Fibroblast of lung (primary cell): ENCODE measurements around the gene SPTBN5. TPM values are rescaled to one million over a fixed set of nuclear protein-coding genes. Genes with fewer than 3 reads are reported as not detected.

Source experiments
- DNase-seq, 2 donors: peaks; one replicate each; pipeline versions ENCODE4 v3.0.0 to v3.0.0-alpha.2; 2010; ENCODE audit warnings: low read depth in 2 of 2
- H2AFZ ChIP-seq: 2 replicates; pipeline ENCODE4 v1.5.1; 2012; ENCODE audit warnings: low read length, control low read depth, inconsistent platforms
- H3K27ac ChIP-seq: 2 replicates; pipeline ENCODE4 v1.5.1; 2011; ENCODE audit warnings: low read length, control low read depth; ENCODE audit not compliant: insufficient read depth
- H3K27me3 ChIP-seq: 2 replicates; pipeline ENCODE4 v1.5.1; 2011; ENCODE audit warnings: mild to moderate bottlenecking, low read length; ENCODE audit not compliant: control insufficient read depth, insufficient read depth
- H3K36me3 ChIP-seq: 2 replicates; pipeline ENCODE4 v1.5.1; 2011; ENCODE audit warnings: low read length; ENCODE audit not compliant: control insufficient read depth, insufficient read depth
- H3K4me1 ChIP-seq: 2 replicates; pipeline ENCODE4 v1.5.1; 2011; ENCODE audit warnings: low read length; ENCODE audit not compliant: control insufficient read depth, insufficient read depth; ENCODE audit errors: extremely low read depth
- H3K4me2 ChIP-seq: 2 replicates; pipeline ENCODE4 v1.5.1; 2011; ENCODE audit warnings: low read length, control low read depth; ENCODE audit not compliant: insufficient read depth; ENCODE audit errors: extremely low read depth
- H3K4me3 ChIP-seq, 4 experiments: fragments of 200-600 bp in 1 of 4; sonication (generic) in 1 of 4; replicated peaks in 1 of 4; 2 replicates each; pipeline ENCODE4 v1.5.1; 2011 to 2016; ENCODE audit warnings: low read length in 4 of 4, low read depth in 3 of 4, mild to moderate bottlenecking in 3 of 4, control low read depth in 2 of 4, inconsistent platforms in 1 of 4, mixed read lengths in 1 of 4; ENCODE audit not compliant: insufficient read depth in 1 of 4; ENCODE audit errors: control extremely low read depth in 1 of 4
- H3K79me2 ChIP-seq: 2 replicates; pipeline ENCODE4 v1.5.1; 2012; ENCODE audit warnings: mild to moderate bottlenecking, low read length, inconsistent platforms; ENCODE audit not compliant: control insufficient read depth, insufficient read depth
- H3K9ac ChIP-seq: 2 replicates; pipeline ENCODE4 v1.5.1; 2011; ENCODE audit warnings: mild to moderate bottlenecking, low read length, control low read depth; ENCODE audit not compliant: insufficient read depth
- H3K9me3 ChIP-seq: 2 replicates; pipeline ENCODE4 v1.5.1; 2012; ENCODE audit warnings: low read depth, low read length; ENCODE audit not compliant: control insufficient read depth, insufficient read depth
- H4K20me1 ChIP-seq: 2 replicates; pipeline ENCODE4 v1.5.1; 2011; ENCODE audit warnings: low read length; ENCODE audit not compliant: control insufficient read depth, insufficient read depth; ENCODE audit errors: extremely low read depth
- EZH2 ChIP-seq: IDR thresholded peaks from 2 replicates; pipeline ENCODE4 v1.5.1; 2012; ENCODE audit warnings: low read length, control low read depth, mild to moderate bottlenecking; ENCODE audit errors: missing control alignments
- polyA plus RNA-seq, 2 donors: library from polyadenylated mRNA; depleted of rRNA in 1 of 2; stranded (reverse) in 1 of 2; unstranded in 1 of 2; fragments of >200 nt; gene quantifications; 2 replicates each; pipeline ENCODE4 v1.2.1, GENCODE V29; 2011 to 2012; ENCODE audit warnings: missing spikeins in 1 of 2
- total RNA-seq: library from RNA; depleted of rRNA; stranded (reverse); fragments of >200 nt; gene quantifications from 2 replicates; pipeline ENCODE4 v1.2.1, GENCODE V29; 2014
- TF ChIP-seq, protein P1 (sequence below), 2 donors: IDR thresholded peaks in 1 of 2; conservative IDR thresholded peaks in 1 of 2; 1 replicate in 1 of 2; 2 replicates in 1 of 2; pipeline ENCODE4 v1.5.1; 2011 to 2012; ENCODE audit warnings: low read length in 2 of 2, control low read depth in 1 of 2, inconsistent platforms in 1 of 2, low read depth in 1 of 2, mild to moderate bottlenecking in 1 of 2

The SPTBN5 gene
- total and polyA plus RNA-seq, 2 donors (not counting 1 experiment from before 2014, with no cell fraction given): 0.43 to 0.66 TPM

GRCh38 chr15:41890050-41890690 is 3.7 kb downstream of the SPTBN5 start:
- Histone ChIP-seq H3K9ac (no peak overlapping the region), H3K4me1 (peaks cover 9% of the 10 kb centered on the region), H3K4me2 (no peak overlapping the region), H3K27me3 (no peaks in the 10 kb centered on the region), H4K20me1 (no peaks in the 10 kb centered on the region), H3K9me3 (no peaks in the 10 kb centered on the region), H3K4me3 (no peak overlapping the region), H2AFZ (no peak overlapping the region), H3K36me3 (no peaks in the 10 kb centered on the region), H3K27ac (no peak overlapping the region), H3K79me2 (no peaks in the 10 kb centered on the region)
- TF ChIP-seq, protein P1, sequence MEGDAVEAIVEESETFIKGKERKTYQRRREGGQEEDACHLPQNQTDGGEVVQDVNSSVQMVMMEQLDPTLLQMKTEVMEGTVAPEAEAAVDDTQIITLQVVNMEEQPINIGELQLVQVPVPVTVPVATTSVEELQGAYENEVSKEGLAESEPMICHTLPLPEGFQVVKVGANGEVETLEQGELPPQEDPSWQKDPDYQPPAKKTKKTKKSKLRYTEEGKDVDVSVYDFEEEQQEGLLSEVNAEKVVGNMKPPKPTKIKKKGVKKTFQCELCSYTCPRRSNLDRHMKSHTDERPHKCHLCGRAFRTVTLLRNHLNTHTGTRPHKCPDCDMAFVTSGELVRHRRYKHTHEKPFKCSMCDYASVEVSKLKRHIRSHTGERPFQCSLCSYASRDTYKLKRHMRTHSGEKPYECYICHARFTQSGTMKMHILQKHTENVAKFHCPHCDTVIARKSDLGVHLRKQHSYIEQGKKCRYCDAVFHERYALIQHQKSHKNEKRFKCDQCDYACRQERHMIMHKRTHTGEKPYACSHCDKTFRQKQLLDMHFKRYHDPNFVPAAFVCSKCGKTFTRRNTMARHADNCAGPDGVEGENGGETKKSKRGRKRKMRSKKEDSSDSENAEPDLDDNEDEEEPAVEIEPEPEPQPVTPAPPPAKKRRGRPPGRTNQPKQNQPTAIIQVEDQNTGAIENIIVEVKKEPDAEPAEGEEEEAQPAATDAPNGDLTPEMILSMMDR (conservative IDR thresholded peaks at IDR 0.05 in 1 of 2, IDR thresholded peaks at IDR 0.05 in 1 of 2; ENCODE audit: low read depth in 1 of 2, low read length in 2 of 2): no peak
- TF ChIP-seq EZH2: no peak
- DNase-seq: no peak

GRCh38 chr15:41888662-41889253 is 5.1 kb downstream of the SPTBN5 start:
- no peak for TF ChIP-seq EZH2
- TF ChIP-seq, protein P1 (conservative IDR thresholded peaks at IDR 0.05 in 1 of 2, IDR thresholded peaks at IDR 0.05 in 1 of 2; ENCODE audit: low read depth in 1 of 2, low read length in 2 of 2): no peak
- Histone ChIP-seq H3K79me2 (no peaks in the 10 kb centered on the region), H3K9ac (no peak overlapping the region), H3K4me2 (no peak overlapping the region), H3K36me3 (no peaks in the 10 kb centered on the region), H4K20me1 (no peaks in the 10 kb centered on the region), H2AFZ (no peak overlapping the region), H3K27me3 (no peaks in the 10 kb centered on the region), H3K9me3 (no peaks in the 10 kb centered on the region), H3K4me1 (no peaks in the 10 kb centered on the region), H3K27ac (no peak overlapping the region), H3K4me3 (no peak overlapping the region)
- DNase-seq: no peak

DNA sequence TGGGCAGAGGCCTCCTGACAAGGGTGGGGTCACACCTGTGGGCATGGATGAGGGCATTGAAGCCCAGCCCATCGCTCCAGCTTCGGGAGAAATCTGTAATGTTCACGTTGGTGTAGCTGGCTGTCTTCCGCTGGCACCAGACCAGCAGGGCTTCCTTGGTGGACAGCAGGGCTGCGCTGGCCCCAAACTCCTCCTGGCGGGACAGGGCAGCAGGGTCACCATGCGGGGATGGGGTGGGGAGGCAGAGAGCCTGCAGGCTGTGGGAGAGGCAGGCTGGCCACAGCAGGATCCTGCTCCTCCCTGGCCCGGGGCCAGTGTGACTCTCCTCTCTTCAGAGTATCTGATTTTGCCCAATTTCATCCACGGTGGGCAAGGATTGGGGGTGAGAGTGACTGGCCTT is 6.0 kb downstream of the SPTBN5 start:
- Histone ChIP-seq H3K79me2 (no peaks in the 10 kb centered on the region), H3K9me3 (no peaks in the 10 kb centered on the region), H3K4me1 (no peaks in the 10 kb centered on the region), H3K9ac (no peak overlapping the region), H4K20me1 (no peaks in the 10 kb centered on the region), H3K27me3 (no peaks in the 10 kb centered on the region), H3K4me3 (no peak overlapping the region), H3K27ac (no peak overlapping the region), H3K36me3 (no peaks in the 10 kb centered on the region), H3K4me2 (no peak overlapping the region), H2AFZ (no peak overlapping the region)
- no peak for TF ChIP-seq EZH2
- TF ChIP-seq, protein P1 (conservative IDR thresholded peaks at IDR 0.05 in 1 of 2, IDR thresholded peaks at IDR 0.05 in 1 of 2; ENCODE audit: low read depth in 1 of 2, low read length in 2 of 2): no peak
- DNase-seq: no peak
